Calu3 (cell line): ENCODE results near the gene GALP. TPM values are rescaled to one million over a fixed set of nuclear protein-coding genes. Genes with fewer than 3 reads are reported as not detected.

ENCODE experiments used
- BruUV-seq: library from RNA; stranded (reverse); fragments of 400-500 nt; replicated peaks from 2 replicates; lab custom pipeline; 2021; lab: Mats Ljungman, UMichigan
- CTCF ChIA-PET: fragments of 300-600 bp; sonication (Branson Sonifier 250); formaldehyde crosslinking; loops from one replicate; lab custom pipeline; 2022; ENCODE audit warnings: antibody characterized with exemption; lab: Charles Lee
- DNase-seq: peaks from one replicate; pipeline ENCODE4 v3.0.0; 2022
- H3K27ac Mint-ChIP-seq: one replicate; pipeline ENCODE4 v1.8.0; 2022; ENCODE audit warnings: mixed read lengths; ENCODE audit not compliant: unreplicated experiment
- H3K27me3 Mint-ChIP-seq: one replicate; pipeline ENCODE4 v1.8.0; 2022; ENCODE audit warnings: mixed read lengths; ENCODE audit not compliant: unreplicated experiment
- H3K36me3 Mint-ChIP-seq: one replicate; pipeline ENCODE4 v1.8.0; 2022; ENCODE audit warnings: mild to moderate bottlenecking, moderate library complexity, mixed read lengths; ENCODE audit not compliant: insufficient read depth, unreplicated experiment
- H3K4me1 Mint-ChIP-seq: one replicate; pipeline ENCODE4 v1.8.0; 2022; ENCODE audit warnings: mild to moderate bottlenecking, low read depth, mixed read lengths; ENCODE audit not compliant: unreplicated experiment
- H3K4me3 Mint-ChIP-seq: one replicate; pipeline ENCODE4 v1.8.0; 2022; ENCODE audit warnings: mild to moderate bottlenecking, low read depth, moderate library complexity, mixed read lengths; ENCODE audit not compliant: unreplicated experiment
- H3K9me3 Mint-ChIP-seq: one replicate; pipeline ENCODE4 v1.8.0; 2022; ENCODE audit warnings: low read depth, mixed read lengths; ENCODE audit not compliant: unreplicated experiment
- intact Hi-C: fragments of 100-400 bp; cut with micrococcal nuclease; formaldehyde crosslinking; loops from one replicate; pipeline ENCODE4 v1.10.0; 2022; ENCODE audit not compliant: unreplicated experiment
- total RNA-seq: library from RNA; stranded (reverse); gene quantifications from 2 replicates; pipeline ENCODE4 v1.2.3, GENCODE V29; 2022
- TF ChIP-seq, protein P1 (sequence below): fragments of 200-600 bp; IDR thresholded peaks from one replicate; pipeline ENCODE4 v1.8.0; 2022; ENCODE audit warnings: antibody characterized with exemption; ENCODE audit not compliant: unreplicated experiment

GALP gene
- total RNA-seq, 1 experiment from 2014 or later = not detected

DNA sequence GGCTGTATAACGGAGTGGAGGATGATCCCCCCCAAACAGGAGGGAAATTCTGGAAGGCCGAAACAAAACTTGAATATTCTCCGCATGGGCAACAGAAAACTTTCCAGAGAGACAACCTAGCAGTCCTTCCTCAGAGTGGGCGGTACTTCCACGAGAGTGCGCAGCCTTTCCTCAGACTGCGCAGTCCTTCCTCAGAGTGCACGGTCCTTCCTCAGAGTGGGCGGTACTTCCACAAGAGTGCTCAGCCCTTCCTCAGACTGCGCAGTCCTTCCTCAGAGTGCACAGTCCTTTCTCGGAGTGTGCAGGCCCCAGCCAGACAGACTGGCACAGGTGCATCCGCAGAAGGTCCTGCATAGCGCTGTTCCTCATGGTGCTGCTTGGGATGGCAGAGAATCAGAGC lies 12.7 kb upstream of the GALP start:
- intact Hi-C loops = no loop called here
- no peak overlapping the region for H3K27ac Mint-ChIP-seq
- CTCF ChIA-PET = interaction anchor here (0.7 kb wide), 1 partner anchor 90 kb away, joined by 5 read pairs; no protein-coding TSS in a partner anchor
- H3K36me3 Mint-ChIP-seq = peaks cover 37% of the 10 kb centered on the region
- no peaks in the 10 kb centered on the region for H3K4me1 Mint-ChIP-seq
- no peak for DNase-seq
- TF ChIP-seq, protein P1, sequence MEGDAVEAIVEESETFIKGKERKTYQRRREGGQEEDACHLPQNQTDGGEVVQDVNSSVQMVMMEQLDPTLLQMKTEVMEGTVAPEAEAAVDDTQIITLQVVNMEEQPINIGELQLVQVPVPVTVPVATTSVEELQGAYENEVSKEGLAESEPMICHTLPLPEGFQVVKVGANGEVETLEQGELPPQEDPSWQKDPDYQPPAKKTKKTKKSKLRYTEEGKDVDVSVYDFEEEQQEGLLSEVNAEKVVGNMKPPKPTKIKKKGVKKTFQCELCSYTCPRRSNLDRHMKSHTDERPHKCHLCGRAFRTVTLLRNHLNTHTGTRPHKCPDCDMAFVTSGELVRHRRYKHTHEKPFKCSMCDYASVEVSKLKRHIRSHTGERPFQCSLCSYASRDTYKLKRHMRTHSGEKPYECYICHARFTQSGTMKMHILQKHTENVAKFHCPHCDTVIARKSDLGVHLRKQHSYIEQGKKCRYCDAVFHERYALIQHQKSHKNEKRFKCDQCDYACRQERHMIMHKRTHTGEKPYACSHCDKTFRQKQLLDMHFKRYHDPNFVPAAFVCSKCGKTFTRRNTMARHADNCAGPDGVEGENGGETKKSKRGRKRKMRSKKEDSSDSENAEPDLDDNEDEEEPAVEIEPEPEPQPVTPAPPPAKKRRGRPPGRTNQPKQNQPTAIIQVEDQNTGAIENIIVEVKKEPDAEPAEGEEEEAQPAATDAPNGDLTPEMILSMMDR = no peak
- no TSS peak for BruUV-seq
- H3K9me3 Mint-ChIP-seq = peaks cover 3% of the 10 kb centered on the region
- no peak overlapping the region for H3K4me3 Mint-ChIP-seq
- H3K27me3 Mint-ChIP-seq = no peaks in the 10 kb centered on the region

DNA sequence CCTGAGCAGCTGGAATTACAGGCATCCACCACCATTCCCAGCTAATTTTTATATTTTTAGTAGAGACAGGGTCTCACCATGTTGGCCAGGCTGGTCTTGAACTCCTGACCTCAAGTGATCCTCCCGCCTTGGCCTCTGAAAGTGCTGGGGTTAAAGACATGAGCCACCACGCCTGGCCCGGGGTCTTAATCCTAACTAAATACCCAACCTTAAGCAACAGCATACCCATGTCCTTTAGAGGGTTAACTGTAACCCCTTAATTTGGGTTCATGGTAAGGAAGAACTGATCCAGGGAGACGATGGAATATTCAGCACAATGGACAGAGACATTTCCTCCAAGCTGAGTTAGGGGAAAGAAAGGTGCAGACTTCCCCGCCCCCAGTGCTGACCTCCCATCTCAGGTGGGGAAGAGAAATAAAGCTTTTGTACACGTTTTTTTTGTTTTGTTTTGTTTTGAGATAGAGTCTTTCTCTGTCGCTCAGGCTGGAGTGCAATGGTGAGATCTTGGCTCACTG lies 8.7 kb upstream of the GALP start:
- no peak overlapping the region for H3K27ac Mint-ChIP-seq
- peaks cover 14% of the 10 kb centered on the region for H3K36me3 Mint-ChIP-seq
- no peaks in the 10 kb centered on the region for H3K9me3 Mint-ChIP-seq
- CTCF ChIA-PET = interaction anchor here (0.6 to 1.4 kb wide), 2 partner anchors 15 to 25 kb away, joined by 3 to 4 read pairs; no protein-coding TSS in a partner anchor
- TF ChIP-seq, protein P1 = no peak
- no TSS peak for BruUV-seq
- H3K4me3 Mint-ChIP-seq = no peak overlapping the region
- peaks cover 11% of the 10 kb centered on the region for H3K4me1 Mint-ChIP-seq
- intact Hi-C loops = no loop called here
- H3K27me3 Mint-ChIP-seq = no peaks in the 10 kb centered on the region
- DNase-seq = no peak

DNA sequence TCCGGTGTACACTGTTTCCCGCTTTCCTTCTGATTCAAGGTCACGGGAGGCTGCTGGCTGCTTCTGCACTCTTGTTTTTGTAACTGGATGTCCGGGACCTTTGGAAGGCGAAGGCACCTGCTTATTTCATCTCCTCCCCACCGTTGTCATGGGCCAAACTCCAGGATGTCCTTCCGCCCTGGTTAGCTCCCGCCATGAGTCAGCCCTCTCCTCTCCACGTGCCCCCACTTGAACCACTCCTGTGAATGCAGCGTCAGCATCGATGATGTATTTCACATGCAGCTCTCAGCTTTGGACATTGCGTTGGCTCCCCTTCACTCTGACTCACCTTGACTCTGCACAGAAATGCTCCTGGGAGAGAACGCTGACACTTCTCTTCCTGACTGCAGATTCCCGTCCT lies 5.5 kb upstream of the GALP start:
- CTCF ChIA-PET = interaction anchor here (0.7 to 1.8 kb wide), 4 partner anchors 27 to 89 kb away, joined by 4 to 8 read pairs (median 6); no protein-coding TSS in a partner anchor
- Mint-ChIP-seq H3K4me3 (peak overlapping the region; percentile 27), H3K9me3 (no peaks in the 10 kb centered on the region), H3K27ac (no peak overlapping the region), H3K4me1 (peaks cover 11% of the 10 kb centered on the region), H3K36me3 (peaks cover 4% of the 10 kb centered on the region), H3K27me3 (peaks cover 25% of the 10 kb centered on the region)
- no TSS peak for BruUV-seq
- intact Hi-C loops = loop anchor here (2.0 to 10.0 kb wide), 2 partner anchors 59 to 165 kb away; no protein-coding TSS in a partner anchor
- DNase-seq = peak; percentile 65
- TF ChIP-seq, protein P1 = no peak

DNA sequence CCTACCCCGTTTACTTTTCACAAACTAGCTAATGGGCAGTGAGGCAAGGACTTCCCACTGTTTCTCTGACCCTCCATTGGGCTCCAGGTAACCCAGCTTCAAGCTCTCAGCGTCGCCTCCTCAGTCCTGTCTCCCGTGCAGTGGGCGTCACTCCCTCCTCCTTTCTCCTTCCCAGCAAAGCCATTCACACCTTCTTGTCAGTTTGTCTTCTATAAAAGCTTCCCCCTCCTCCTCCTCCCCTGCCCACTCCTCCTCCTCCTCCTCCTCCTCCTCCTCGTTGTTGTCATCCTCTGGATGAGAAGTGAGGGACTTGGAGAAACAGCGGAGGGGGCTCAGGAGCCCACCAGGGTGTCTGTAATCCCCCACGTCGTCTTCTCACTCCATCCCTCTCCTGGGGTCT lies 1.7 kb upstream of the GALP start:
- DNase-seq = no peak
- Mint-ChIP-seq H3K4me1 (peaks cover 11% of the 10 kb centered on the region), H3K27me3 (peaks cover 56% of the 10 kb centered on the region), H3K27ac (no peak overlapping the region), H3K4me3 (no peak overlapping the region), H3K9me3 (no peaks in the 10 kb centered on the region), H3K36me3 (peaks cover 4% of the 10 kb centered on the region)
- CTCF ChIA-PET = interaction anchor here (0.6 kb wide), 1 partner anchor 141 kb away, joined by 4 read pairs; no protein-coding TSS in a partner anchor
- intact Hi-C loops = loop anchor here (10.0 kb wide), 1 partner anchor 161 kb away; no protein-coding TSS in a partner anchor
- TF ChIP-seq, protein P1 = no peak
- no TSS peak for BruUV-seq
